ENCODE measurements around the gene ACR.
A peak's percentile ranks its signal among the peaks of the same experiment; 100 is the strongest.
"Not testable (repeated sequence)": the region's sequence is repeated elsewhere in the genome, so short reads cannot be mapped to it uniquely, and the experiment has no call there.

The ACR gene

DNA sequence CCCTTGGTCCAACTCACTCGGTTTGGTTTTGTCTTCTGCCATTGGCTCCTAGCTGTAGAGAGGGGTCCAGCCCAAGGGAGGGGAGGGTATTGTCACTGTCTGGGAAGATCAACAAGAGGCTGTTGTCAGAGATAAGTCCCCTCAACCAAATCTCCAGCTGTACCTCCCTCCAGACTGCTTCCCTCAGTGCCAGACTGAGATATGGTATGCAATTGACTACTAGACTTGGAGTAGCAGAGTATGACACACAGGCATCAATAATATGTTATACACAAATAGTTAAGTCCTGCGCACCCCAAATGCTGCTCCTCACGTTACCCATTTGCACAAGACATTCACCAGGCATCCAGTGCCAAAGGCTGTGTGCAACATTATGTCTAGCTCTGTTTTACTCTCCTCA lies 44.2 kb downstream of the ACR start:
- H2BK5ac ChIP-seq (ENCODE audit: low read length); H2AFZ ChIP-seq (ENCODE audit: low read length); H3K14ac ChIP-seq (ENCODE audit: low read length); H4K8ac ChIP-seq (ENCODE audit: low read depth, low read length); H3K4ac ChIP-seq (ENCODE audit: low read length); H3K9me3 ChIP-seq (replicated peaks in 1 of 2; ENCODE audit: control insufficient read depth in 2 of 2, insufficient read depth in 1 of 2, low read depth in 1 of 2, low read length in 2 of 2); H3K4me3 ChIP-seq (ENCODE audit: low read length in 2 of 2); H2BK12ac ChIP-seq (ENCODE audit: low read length); H3K23ac ChIP-seq (ENCODE audit: low read depth, low read length, poor library complexity); H3K9ac ChIP-seq (ENCODE audit: low read depth, low read length, poor library complexity); H2BK15ac ChIP-seq (ENCODE audit: low read length); H4K91ac ChIP-seq (ENCODE audit: low read depth, low read length, poor library complexity); H3K18ac ChIP-seq (ENCODE audit: low read length); H3K27me3 ChIP-seq (ENCODE audit: control insufficient read depth in 3 of 3, insufficient read depth in 3 of 3, low read depth in 1 of 3, low read length in 3 of 3); H3K27ac ChIP-seq (replicated peaks; ENCODE audit: low read length); H2AK5ac ChIP-seq (ENCODE audit: low read depth, low read length); H3K4me1 ChIP-seq (ENCODE audit: control insufficient read depth in 2 of 2, insufficient read depth in 1 of 2, low read depth in 1 of 2, low read length in 2 of 2); H3K79me1 ChIP-seq (ENCODE audit: low read depth, low read length); H2BK120ac ChIP-seq (ENCODE audit: low read depth, low read length); H3K4me2 ChIP-seq (ENCODE audit: insufficient read depth, low read length, poor library complexity, severe bottlenecking); DNase-seq (ENCODE audit: low spot score); H3K36me3 ChIP-seq (replicated peaks in 1 of 2; ENCODE audit: control insufficient read depth in 2 of 2, insufficient read depth in 2 of 2, low read length in 2 of 2): not testable (repeated sequence)
- WGBS, 2 donors (ENCODE audit: extremely low coverage in 2 of 2, insufficient read length in 2 of 2, insufficient replicate concordance in 1 of 2) = no CpG with 5 or more reads among the region's 3 CpGs

DNA sequence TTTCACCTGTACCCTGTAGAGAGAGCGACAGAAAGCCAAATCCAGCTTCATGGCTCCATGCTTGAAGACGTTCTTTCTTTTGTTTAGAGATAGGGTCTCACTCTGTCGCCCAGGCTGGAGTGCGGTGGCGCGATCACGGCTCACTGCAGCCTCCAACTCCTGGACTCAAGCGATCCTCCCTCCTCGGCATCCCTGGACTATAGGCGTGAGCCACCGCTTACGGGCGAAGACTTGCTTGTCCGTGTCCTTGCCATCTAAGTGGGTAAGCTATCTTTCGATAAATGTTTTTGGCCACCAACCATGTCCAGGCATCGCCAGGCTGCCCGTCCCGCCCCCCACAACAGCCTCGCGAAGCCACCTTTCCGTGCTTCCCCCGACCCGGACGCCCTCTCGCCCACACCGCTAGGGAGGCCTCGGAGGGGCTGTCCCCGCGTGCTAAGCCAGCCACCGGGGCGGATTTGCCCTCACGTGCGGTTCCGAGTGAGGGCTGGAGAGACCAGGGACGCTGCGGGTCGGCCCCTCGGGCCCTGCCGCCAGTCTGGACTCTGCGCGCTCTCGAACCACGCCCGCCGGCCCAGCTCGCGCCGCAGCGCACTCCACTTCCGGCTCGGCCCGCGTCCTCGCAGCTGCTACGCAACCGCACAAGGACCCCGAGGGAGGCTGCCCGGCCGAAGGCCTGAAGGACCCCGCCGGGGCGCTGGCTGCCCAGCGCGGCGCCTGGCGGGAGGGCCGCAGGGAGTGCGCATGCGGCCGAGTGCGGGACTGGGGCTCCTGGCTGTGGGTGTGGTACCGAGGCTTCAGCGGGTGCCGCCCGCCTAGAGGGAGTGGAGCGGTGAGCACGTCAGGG lies 45.3 kb downstream of the ACR start, which contains the start of gene RABL2B:
RABL2B (minus strand) TSS at position 604 of the 847 bp plus-strand sequence. CDS start 1,342 bp downstream, outside the sequence.
- not testable (repeated sequence) for H3K9me3 ChIP-seq (replicated peaks in 1 of 2; ENCODE audit: control insufficient read depth in 2 of 2, insufficient read depth in 1 of 2, low read depth in 1 of 2, low read length in 2 of 2); H2BK5ac ChIP-seq (ENCODE audit: low read length); H2BK15ac ChIP-seq (ENCODE audit: low read length); H3K4me1 ChIP-seq (ENCODE audit: control insufficient read depth in 2 of 2, insufficient read depth in 1 of 2, low read depth in 1 of 2, low read length in 2 of 2); H4K8ac ChIP-seq (ENCODE audit: low read depth, low read length); H2BK120ac ChIP-seq (ENCODE audit: low read depth, low read length); H3K18ac ChIP-seq (ENCODE audit: low read length); H3K14ac ChIP-seq (ENCODE audit: low read length); H3K27ac ChIP-seq (replicated peaks; ENCODE audit: low read length); H3K27me3 ChIP-seq (ENCODE audit: control insufficient read depth in 3 of 3, insufficient read depth in 3 of 3, low read depth in 1 of 3, low read length in 3 of 3); H2AK5ac ChIP-seq (ENCODE audit: low read depth, low read length); H4K91ac ChIP-seq (ENCODE audit: low read depth, low read length, poor library complexity); H2BK12ac ChIP-seq (ENCODE audit: low read length); H3K79me1 ChIP-seq (ENCODE audit: low read depth, low read length); H3K4ac ChIP-seq (ENCODE audit: low read length); H3K36me3 ChIP-seq (replicated peaks in 1 of 2; ENCODE audit: control insufficient read depth in 2 of 2, insufficient read depth in 2 of 2, low read length in 2 of 2)
- peak within 1 kb of the TSS; percentile 59 to 80 for H3K4me3 ChIP-seq (ENCODE audit: low read length in 2 of 2)
- peak within 1 kb of the TSS; percentile 73 for H3K23ac ChIP-seq (ENCODE audit: low read depth, low read length, poor library complexity)
- peak within 1 kb of the TSS; percentile 60 for H3K9ac ChIP-seq (ENCODE audit: low read depth, low read length, poor library complexity)
- peak; percentile 87 for DNase-seq (ENCODE audit: low spot score)
- H3K4me2 ChIP-seq (ENCODE audit: insufficient read depth, low read length, poor library complexity, severe bottlenecking) = peak within 1 kb of the TSS; percentile 40
- no CpG with 5 or more reads among the region's 77 CpGs for WGBS, 2 donors (ENCODE audit: extremely low coverage in 2 of 2, insufficient read length in 2 of 2, insufficient replicate concordance in 1 of 2)
- peak within 1 kb of the TSS; percentile 45 for H2AFZ ChIP-seq (ENCODE audit: low read length)

DNA sequence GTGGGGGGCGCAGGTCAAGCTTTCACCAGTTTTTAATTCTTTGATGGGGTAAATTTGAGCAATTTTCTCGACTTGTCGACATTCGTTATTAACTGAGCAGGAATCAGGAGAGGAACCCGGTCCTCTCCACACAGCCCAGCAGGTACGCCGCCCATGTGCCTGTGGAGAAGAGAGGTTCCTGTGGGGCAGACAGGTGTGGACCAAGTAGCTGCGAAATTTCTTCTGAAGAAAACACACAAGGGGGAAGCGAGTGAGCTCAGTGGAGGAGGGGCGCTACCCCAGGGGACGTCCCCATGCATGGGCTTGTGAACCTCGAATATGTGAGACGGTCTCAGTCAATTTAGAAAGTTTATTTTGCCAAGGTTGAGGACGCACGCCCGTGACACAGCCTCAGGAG lies 45.9 kb downstream of the ACR start:
- H2BK12ac ChIP-seq (ENCODE audit: low read length); H3K23ac ChIP-seq (ENCODE audit: low read depth, low read length, poor library complexity); H3K4me1 ChIP-seq (ENCODE audit: control insufficient read depth in 2 of 2, insufficient read depth in 1 of 2, low read depth in 1 of 2, low read length in 2 of 2); H3K27ac ChIP-seq (replicated peaks; ENCODE audit: low read length); H2BK120ac ChIP-seq (ENCODE audit: low read depth, low read length); H3K79me1 ChIP-seq (ENCODE audit: low read depth, low read length); H2BK15ac ChIP-seq (ENCODE audit: low read length); H3K9ac ChIP-seq (ENCODE audit: low read depth, low read length, poor library complexity); H3K27me3 ChIP-seq (ENCODE audit: control insufficient read depth in 3 of 3, insufficient read depth in 3 of 3, low read depth in 1 of 3, low read length in 3 of 3); H2BK5ac ChIP-seq (ENCODE audit: low read length); H3K36me3 ChIP-seq (replicated peaks in 1 of 2; ENCODE audit: control insufficient read depth in 2 of 2, insufficient read depth in 2 of 2, low read length in 2 of 2); H4K8ac ChIP-seq (ENCODE audit: low read depth, low read length); DNase-seq (ENCODE audit: low spot score); H2AK5ac ChIP-seq (ENCODE audit: low read depth, low read length); H4K91ac ChIP-seq (ENCODE audit: low read depth, low read length, poor library complexity); H3K9me3 ChIP-seq (replicated peaks in 1 of 2; ENCODE audit: control insufficient read depth in 2 of 2, insufficient read depth in 1 of 2, low read depth in 1 of 2, low read length in 2 of 2); H3K4ac ChIP-seq (ENCODE audit: low read length); H3K18ac ChIP-seq (ENCODE audit: low read length); H3K14ac ChIP-seq (ENCODE audit: low read length): not testable (repeated sequence)
- peak overlapping the region; percentile 45 for H2AFZ ChIP-seq (ENCODE audit: low read length)
- peak overlapping the region; percentile 40 for H3K4me2 ChIP-seq (ENCODE audit: insufficient read depth, low read length, poor library complexity, severe bottlenecking)
- H3K4me3 ChIP-seq (ENCODE audit: low read length in 2 of 2) = peak overlapping the region; percentile 59 to 77
- WGBS, 2 donors (ENCODE audit: extremely low coverage in 2 of 2, insufficient read length in 2 of 2, insufficient replicate concordance in 1 of 2) = no CpG with 5 or more reads among the region's 16 CpGs

DNA sequence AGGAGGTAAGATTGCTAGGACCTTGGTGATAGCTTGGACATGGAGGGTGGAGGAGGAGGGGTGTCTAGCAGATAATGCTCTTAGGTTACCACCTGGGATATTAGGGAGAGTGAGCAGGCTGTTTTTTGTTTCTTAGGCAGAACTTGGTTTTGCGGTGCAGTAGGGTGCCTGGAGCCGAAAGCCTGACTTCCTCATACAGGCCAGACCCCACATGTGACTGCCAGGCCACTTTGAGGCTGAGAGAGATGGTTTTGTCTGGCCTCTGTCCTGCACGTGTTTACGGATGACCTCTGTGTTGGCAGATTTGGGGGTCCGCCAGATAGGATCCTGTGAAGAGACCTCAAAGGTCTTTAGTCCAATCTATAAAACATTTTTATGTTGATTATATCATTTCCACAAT lies 47.3 kb downstream of the ACR start:
- not testable (repeated sequence) for H4K91ac ChIP-seq (ENCODE audit: low read depth, low read length, poor library complexity); H3K79me1 ChIP-seq (ENCODE audit: low read depth, low read length); H3K9ac ChIP-seq (ENCODE audit: low read depth, low read length, poor library complexity); H3K4me2 ChIP-seq (ENCODE audit: insufficient read depth, low read length, poor library complexity, severe bottlenecking); H2BK120ac ChIP-seq (ENCODE audit: low read depth, low read length); H3K4ac ChIP-seq (ENCODE audit: low read length); H2BK15ac ChIP-seq (ENCODE audit: low read length); H3K27me3 ChIP-seq (ENCODE audit: control insufficient read depth in 3 of 3, insufficient read depth in 3 of 3, low read depth in 1 of 3, low read length in 3 of 3); H2BK5ac ChIP-seq (ENCODE audit: low read length); H3K9me3 ChIP-seq (replicated peaks in 1 of 2; ENCODE audit: control insufficient read depth in 2 of 2, insufficient read depth in 1 of 2, low read depth in 1 of 2, low read length in 2 of 2); H3K23ac ChIP-seq (ENCODE audit: low read depth, low read length, poor library complexity); H3K27ac ChIP-seq (replicated peaks; ENCODE audit: low read length); H4K8ac ChIP-seq (ENCODE audit: low read depth, low read length); H3K4me1 ChIP-seq (ENCODE audit: control insufficient read depth in 2 of 2, insufficient read depth in 1 of 2, low read depth in 1 of 2, low read length in 2 of 2); H2AK5ac ChIP-seq (ENCODE audit: low read depth, low read length); H3K4me3 ChIP-seq (ENCODE audit: low read length in 2 of 2); H3K36me3 ChIP-seq (replicated peaks in 1 of 2; ENCODE audit: control insufficient read depth in 2 of 2, insufficient read depth in 2 of 2, low read length in 2 of 2); DNase-seq (ENCODE audit: low spot score); H2BK12ac ChIP-seq (ENCODE audit: low read length); H3K18ac ChIP-seq (ENCODE audit: low read length); H2AFZ ChIP-seq (ENCODE audit: low read length); H3K14ac ChIP-seq (ENCODE audit: low read length)
- WGBS, 2 donors (ENCODE audit: extremely low coverage in 2 of 2, insufficient read length in 2 of 2, insufficient replicate concordance in 1 of 2) = no CpG with 5 or more reads among the region's 5 CpGs
